Parathyroid adenoma (tissue), 2 donors: Measurements from ENCODE around the gene SNX7.

Source experiments
- H2AFZ ChIP-seq: fragments of 300-600 bp; sonication (generic); one replicate; pipeline ENCODE4 v1.7.0; 2017; ENCODE audit warnings: antibody characterized with exemption, mild to moderate bottlenecking
- H3K27ac ChIP-seq: fragments of 300-600 bp; sonication (generic); one replicate; pipeline ENCODE4 v1.7.0; 2017
- H3K27me3 ChIP-seq: fragments of 300-600 bp; sonication (generic); one replicate; pipeline ENCODE4 v1.7.0; 2017; ENCODE audit warnings: low read length; ENCODE audit not compliant: control insufficient read depth, insufficient read depth
- H3K36me3 ChIP-seq: fragments of 300-600 bp; sonication (generic); one replicate; pipeline ENCODE4 v1.7.0; 2017; ENCODE audit warnings: low read length; ENCODE audit not compliant: control insufficient read depth, insufficient read depth
- H3K4me1 ChIP-seq: fragments of 300-600 bp; sonication (generic); one replicate; pipeline ENCODE4 v1.7.0; 2017; ENCODE audit warnings: control low read depth
- H3K4me2 ChIP-seq: fragments of 300-600 bp; sonication (generic); one replicate; pipeline ENCODE4 v1.7.0; 2017; ENCODE audit warnings: low read length
- H3K4me3 ChIP-seq: fragments of 300-600 bp; sonication (generic); one replicate; pipeline ENCODE4 v1.7.0; 2017; ENCODE audit warnings: low read depth, low read length
- H3K79me2 ChIP-seq: fragments of 300-600 bp; sonication (generic); one replicate; pipeline ENCODE4 v1.7.0; 2017; ENCODE audit warnings: control low read depth
- H3K9ac ChIP-seq: fragments of 300-600 bp; sonication (generic); one replicate; pipeline ENCODE4 v1.7.0; 2017; ENCODE audit warnings: mild to moderate bottlenecking
- H3K9me3 ChIP-seq: fragments of 300-600 bp; sonication (generic); one replicate; pipeline ENCODE4 v1.7.0; 2017; ENCODE audit warnings: low read length; ENCODE audit not compliant: control insufficient read depth
- TF ChIP-seq, protein P1 (sequence below): fragments of 300-600 bp; sonication (generic); IDR thresholded peaks from one replicate; pipeline ENCODE4 v1.7.0; 2017; ENCODE audit warnings: antibody characterized with exemption, mild to moderate bottlenecking
- donor health status: primary hyperparathyroidism.

SNX7 gene

DNA sequence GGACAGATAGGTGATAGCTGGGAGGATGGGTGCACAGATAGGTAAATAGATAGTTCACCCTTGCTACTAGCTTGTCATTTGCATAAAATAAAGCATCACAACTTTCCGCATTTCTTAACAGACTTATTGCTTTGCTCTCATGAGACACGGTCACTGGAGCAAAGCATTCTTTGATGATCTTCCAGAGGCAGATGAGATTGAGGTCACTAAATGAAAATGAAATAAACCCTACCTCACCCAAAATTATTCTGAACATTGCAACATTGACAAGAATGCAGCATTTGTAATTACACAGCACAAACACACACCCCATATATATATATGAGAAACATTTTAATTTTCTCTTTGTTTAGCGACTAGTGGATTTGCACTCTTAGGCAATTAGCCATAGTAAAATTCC lies 107.6 kb downstream of the SNX7 start:
- Histone ChIP-seq H3K9me3 (no peaks in the 10 kb centered on the region), H3K79me2 (no peaks in the 10 kb centered on the region), H3K4me1 (no peaks in the 10 kb centered on the region), H3K36me3 (no peaks in the 10 kb centered on the region), H3K4me2 (no peak overlapping the region), H3K9ac (no peak overlapping the region), H2AFZ (no peak overlapping the region), H3K4me3 (no peak overlapping the region), H3K27ac (no peak overlapping the region), H3K27me3 (no peaks in the 10 kb centered on the region)
- TF ChIP-seq, protein P1, sequence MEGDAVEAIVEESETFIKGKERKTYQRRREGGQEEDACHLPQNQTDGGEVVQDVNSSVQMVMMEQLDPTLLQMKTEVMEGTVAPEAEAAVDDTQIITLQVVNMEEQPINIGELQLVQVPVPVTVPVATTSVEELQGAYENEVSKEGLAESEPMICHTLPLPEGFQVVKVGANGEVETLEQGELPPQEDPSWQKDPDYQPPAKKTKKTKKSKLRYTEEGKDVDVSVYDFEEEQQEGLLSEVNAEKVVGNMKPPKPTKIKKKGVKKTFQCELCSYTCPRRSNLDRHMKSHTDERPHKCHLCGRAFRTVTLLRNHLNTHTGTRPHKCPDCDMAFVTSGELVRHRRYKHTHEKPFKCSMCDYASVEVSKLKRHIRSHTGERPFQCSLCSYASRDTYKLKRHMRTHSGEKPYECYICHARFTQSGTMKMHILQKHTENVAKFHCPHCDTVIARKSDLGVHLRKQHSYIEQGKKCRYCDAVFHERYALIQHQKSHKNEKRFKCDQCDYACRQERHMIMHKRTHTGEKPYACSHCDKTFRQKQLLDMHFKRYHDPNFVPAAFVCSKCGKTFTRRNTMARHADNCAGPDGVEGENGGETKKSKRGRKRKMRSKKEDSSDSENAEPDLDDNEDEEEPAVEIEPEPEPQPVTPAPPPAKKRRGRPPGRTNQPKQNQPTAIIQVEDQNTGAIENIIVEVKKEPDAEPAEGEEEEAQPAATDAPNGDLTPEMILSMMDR: no peak

GRCh38 chr1:98781906-98782305 lies 120.4 kb downstream of the SNX7 start:
- Histone ChIP-seq H3K4me3 (no peak overlapping the region), H2AFZ (no peak overlapping the region), H3K9ac (no peak overlapping the region), H3K4me1 (no peaks in the 10 kb centered on the region), H3K27ac (no peak overlapping the region), H3K27me3 (no peaks in the 10 kb centered on the region), H3K79me2 (no peaks in the 10 kb centered on the region), H3K9me3 (no peaks in the 10 kb centered on the region), H3K36me3 (no peaks in the 10 kb centered on the region), H3K4me2 (no peak overlapping the region)
- TF ChIP-seq, protein P1: no peak

GRCh38 chr1:98783821-98784220 lies 122.3 kb downstream of the SNX7 start:
- Histone ChIP-seq H3K4me1 (no peaks in the 10 kb centered on the region), H3K79me2 (no peaks in the 10 kb centered on the region), H3K4me2 (no peak overlapping the region), H3K9me3 (no peaks in the 10 kb centered on the region), H3K4me3 (no peak overlapping the region), H3K9ac (no peak overlapping the region), H3K27ac (no peak overlapping the region), H3K36me3 (no peaks in the 10 kb centered on the region), H3K27me3 (no peaks in the 10 kb centered on the region), H2AFZ (no peak overlapping the region)
- TF ChIP-seq, protein P1: no peak

DNA sequence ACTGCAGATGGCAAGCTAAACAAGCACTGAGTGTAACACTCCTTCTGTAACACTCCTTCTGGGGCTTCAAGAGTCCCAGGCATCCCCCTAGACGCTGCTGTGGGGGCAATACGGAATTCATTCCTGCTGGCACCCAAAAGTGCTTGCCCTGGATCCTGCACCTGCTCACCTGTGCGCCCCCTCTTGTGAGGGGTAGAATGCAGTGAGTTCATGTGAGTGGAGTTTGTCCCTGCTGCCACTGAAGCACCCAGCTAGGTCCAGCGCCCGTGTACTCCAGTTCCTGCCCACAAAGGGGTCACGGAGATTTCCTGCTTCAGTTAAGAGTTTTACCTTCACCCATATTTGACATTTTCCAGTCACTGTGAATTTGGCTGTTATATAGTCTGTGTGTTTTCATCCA lies 130.0 kb downstream of the SNX7 start:
- Histone ChIP-seq H3K79me2 (no peaks in the 10 kb centered on the region), H3K4me3 (no peak overlapping the region), H3K27me3 (no peaks in the 10 kb centered on the region), H3K9me3 (no peaks in the 10 kb centered on the region), H3K4me2 (no peak overlapping the region), H3K4me1 (no peaks in the 10 kb centered on the region), H3K36me3 (no peaks in the 10 kb centered on the region), H2AFZ (no peak overlapping the region), H3K9ac (no peak overlapping the region), H3K27ac (no peak overlapping the region)
- TF ChIP-seq, protein P1: no peak

DNA sequence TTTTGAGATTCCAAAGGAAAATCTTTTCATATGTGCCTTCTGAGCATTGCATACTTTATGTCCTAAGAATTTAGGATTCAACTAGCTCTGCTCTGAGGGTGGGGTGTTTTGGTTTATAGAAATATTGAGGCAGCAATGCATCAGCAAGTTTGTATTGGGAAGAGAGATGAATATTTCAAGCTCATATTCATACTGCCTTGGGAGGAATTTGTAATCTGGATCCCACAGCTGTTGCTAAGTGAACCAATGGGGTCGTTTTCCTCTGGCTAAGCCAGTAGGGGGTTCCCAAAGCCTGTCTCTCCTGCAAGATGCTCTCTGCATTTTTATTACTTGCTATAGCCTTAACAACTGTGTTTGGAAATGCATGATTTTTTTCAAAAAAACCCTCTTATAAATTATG lies 130.6 kb downstream of the SNX7 start:
- Histone ChIP-seq H3K27me3 (no peaks in the 10 kb centered on the region), H2AFZ (no peak overlapping the region), H3K9me3 (no peaks in the 10 kb centered on the region), H3K4me1 (no peaks in the 10 kb centered on the region), H3K79me2 (no peaks in the 10 kb centered on the region), H3K4me2 (no peak overlapping the region), H3K27ac (no peak overlapping the region), H3K36me3 (no peaks in the 10 kb centered on the region), H3K9ac (no peak overlapping the region), H3K4me3 (no peak overlapping the region)
- TF ChIP-seq, protein P1: no peak
